22Rv1 (cell line): ENCODE measurements around the gene SPACA5B.
"Not testable (repeated sequence)": the region's sequence is repeated elsewhere in the genome, so short reads cannot be mapped to it uniquely, and the experiment has no call there.

Source experiments
- ZFX ChIP-seq: fragments of 450-650 bp; IDR thresholded peaks from 2 replicates; pipeline ENCODE4 v1.6.1; 2017; ENCODE audit warnings: antibody characterized with exemption, borderline replicate concordance
- TF ChIP-seq, protein P1 (sequence below): fragments of 450-650 bp; IDR thresholded peaks from 2 replicates; pipeline ENCODE4 v1.5.1; 2017; ENCODE audit warnings: mild to moderate bottlenecking

DNA sequence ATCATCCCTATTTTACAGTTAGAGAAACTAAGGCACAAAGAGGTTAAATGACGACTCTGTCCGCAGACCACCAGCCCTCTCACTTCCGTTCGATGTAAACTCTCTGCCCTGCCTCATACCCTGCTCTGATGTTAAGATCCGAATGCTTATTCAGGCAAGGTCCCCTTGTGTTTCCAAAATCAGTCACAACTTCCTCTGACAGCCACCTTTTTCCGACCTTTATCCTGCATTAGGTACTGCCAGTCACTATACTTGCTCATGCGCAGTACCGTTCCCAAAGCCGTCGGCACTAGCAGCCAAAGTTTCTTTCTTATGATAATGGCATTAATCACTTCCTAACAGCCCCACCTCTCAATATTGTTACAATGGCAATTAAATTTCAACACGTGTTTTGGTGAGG is 12.3 kb downstream of the SPACA5B start:
- TF ChIP-seq, protein P1, sequence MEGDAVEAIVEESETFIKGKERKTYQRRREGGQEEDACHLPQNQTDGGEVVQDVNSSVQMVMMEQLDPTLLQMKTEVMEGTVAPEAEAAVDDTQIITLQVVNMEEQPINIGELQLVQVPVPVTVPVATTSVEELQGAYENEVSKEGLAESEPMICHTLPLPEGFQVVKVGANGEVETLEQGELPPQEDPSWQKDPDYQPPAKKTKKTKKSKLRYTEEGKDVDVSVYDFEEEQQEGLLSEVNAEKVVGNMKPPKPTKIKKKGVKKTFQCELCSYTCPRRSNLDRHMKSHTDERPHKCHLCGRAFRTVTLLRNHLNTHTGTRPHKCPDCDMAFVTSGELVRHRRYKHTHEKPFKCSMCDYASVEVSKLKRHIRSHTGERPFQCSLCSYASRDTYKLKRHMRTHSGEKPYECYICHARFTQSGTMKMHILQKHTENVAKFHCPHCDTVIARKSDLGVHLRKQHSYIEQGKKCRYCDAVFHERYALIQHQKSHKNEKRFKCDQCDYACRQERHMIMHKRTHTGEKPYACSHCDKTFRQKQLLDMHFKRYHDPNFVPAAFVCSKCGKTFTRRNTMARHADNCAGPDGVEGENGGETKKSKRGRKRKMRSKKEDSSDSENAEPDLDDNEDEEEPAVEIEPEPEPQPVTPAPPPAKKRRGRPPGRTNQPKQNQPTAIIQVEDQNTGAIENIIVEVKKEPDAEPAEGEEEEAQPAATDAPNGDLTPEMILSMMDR = not testable (repeated sequence)
- TF ChIP-seq ZFX = not testable (repeated sequence)
